ENCODE results near the gene PLEKHA3.

The PLEKHA3 gene

GRCh38 chr2:178478439-178479274 is 1.6 kb upstream of the PLEKHA3 start, which contains the start of gene FKBP7:
Gene FKBP7 (minus strand): TSS chr2:178478600. CDS start chr2:178478499, 101 bp downstream.
- peak; percentile 58 for DNase-seq (ENCODE audit: low read depth, low spot score)

- no peak for DNase-seq (ENCODE audit: low read depth, low spot score)
Observed at GRCh38 chr2:178479275-178479616, 1.0 kb upstream of the PLEKHA3 start.

GRCh38 chr2:178479758-178480226 is 465 bp upstream of the PLEKHA3 start:
- no peak for DNase-seq (ENCODE audit: low read depth, low spot score)

- no peak for DNase-seq (ENCODE audit: low read depth, low spot score)
Observed at GRCh38 chr2:178482437-178482836, 2.2 kb downstream of the PLEKHA3 start.

- no peak for DNase-seq (ENCODE audit: low read depth, low spot score)
Observed at GRCh38 chr2:178484245-178485041, 4.2 kb downstream of the PLEKHA3 start.

- no peak for DNase-seq (ENCODE audit: low read depth, low spot score)
Observed at GRCh38 chr2:178485356-178485755, 5.1 kb downstream of the PLEKHA3 start.

- DNase-seq (ENCODE audit: low read depth, low spot score), result no peak
Observed at GRCh38 chr2:178491612-178492011, 11.4 kb downstream of the PLEKHA3 start.

GRCh38 chr2:178496049-178496448 is 15.8 kb downstream of the PLEKHA3 start:
- DNase-seq (ENCODE audit: low read depth, low spot score), result no peak

- no peak for DNase-seq (ENCODE audit: low read depth, low spot score)
Observed at GRCh38 chr2:178498137-178498536, 17.9 kb downstream of the PLEKHA3 start.

- DNase-seq (ENCODE audit: low read depth, low spot score), result no peak
Observed at GRCh38 chr2:178499640-178500039, 19.4 kb downstream of the PLEKHA3 start.

- no peak for DNase-seq (ENCODE audit: low read depth, low spot score)
Observed at GRCh38 chr2:178502751-178503150, 22.5 kb downstream of the PLEKHA3 start.

- no peak for DNase-seq (ENCODE audit: low read depth, low spot score)
Observed at GRCh38 chr2:178506101-178506500, 25.8 kb downstream of the PLEKHA3 start.

- no peak for DNase-seq (ENCODE audit: low read depth, low spot score)
Observed at GRCh38 chr2:178506524-178506923, 26.3 kb downstream of the PLEKHA3 start.

- DNase-seq (ENCODE audit: low read depth, low spot score), result no peak
Observed at GRCh38 chr2:178506949-178507348, 26.7 kb downstream of the PLEKHA3 start.

- no peak for DNase-seq (ENCODE audit: low read depth, low spot score)
Observed at GRCh38 chr2:178508646-178509045, 28.4 kb downstream of the PLEKHA3 start.

- no peak for DNase-seq (ENCODE audit: low read depth, low spot score)
Observed at GRCh38 chr2:178510384-178510783, 30.1 kb downstream of the PLEKHA3 start.

- DNase-seq (ENCODE audit: low read depth, low spot score), result no peak
Observed at GRCh38 chr2:178512484-178512883, 32.2 kb downstream of the PLEKHA3 start.

- DNase-seq (ENCODE audit: low read depth, low spot score), result no peak
Observed at GRCh38 chr2:178513876-178514275, 33.6 kb downstream of the PLEKHA3 start.

- no peak for DNase-seq (ENCODE audit: low read depth, low spot score)
Observed at GRCh38 chr2:178514664-178515063, 34.4 kb downstream of the PLEKHA3 start.

- no peak for DNase-seq (ENCODE audit: low read depth, low spot score)
Observed at GRCh38 chr2:178517496-178517895, 37.2 kb downstream of the PLEKHA3 start.

GRCh38 chr2:178521304-178522150 is 41.3 kb downstream of the PLEKHA3 start:
- DNase-seq (ENCODE audit: low read depth, low spot score), result no peak
